VCaP (cell line): ENCODE measurements around the gene ADGRB2.

Source experiments
- H3K27ac ChIP-seq: fragments of 450-650 bp; 2 replicates; pipeline ENCODE4 v1.5.1; 2017
- TF ChIP-seq, protein P1 (sequence below): fragments of 450-650 bp; conservative IDR thresholded peaks from 2 replicates; pipeline ENCODE4 v1.5.1; 2017; ENCODE audit warnings: mild to moderate bottlenecking, moderate library complexity

ADGRB2 gene

DNA sequence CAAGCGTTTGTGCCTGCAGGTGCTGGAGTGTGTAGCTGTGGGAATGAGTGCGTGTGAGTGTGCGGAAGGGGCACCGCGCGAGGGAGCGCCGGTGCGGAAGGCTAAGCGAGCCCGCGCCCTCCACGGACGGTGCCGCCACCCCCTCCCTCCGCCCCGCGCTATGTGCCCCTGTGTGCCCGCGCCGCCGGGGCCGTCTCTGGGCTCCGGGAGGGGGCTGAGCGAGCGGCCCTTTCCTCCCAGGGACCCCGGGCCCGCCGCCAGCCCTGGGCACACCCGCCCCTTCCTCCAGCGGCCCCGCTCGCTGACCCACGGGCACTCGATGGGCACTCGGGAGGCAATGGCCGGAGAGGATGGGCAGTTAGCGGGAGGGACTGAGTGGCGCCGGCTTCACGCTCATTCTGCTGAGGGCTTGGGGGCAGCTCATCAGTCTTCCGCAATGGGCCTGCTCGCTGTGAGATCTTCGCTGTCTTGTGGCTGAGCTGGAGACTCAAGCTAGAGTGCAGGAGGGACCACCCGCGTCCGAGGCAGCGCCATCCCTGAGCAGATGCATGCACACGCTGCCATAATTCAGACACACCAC, 8.6 kb upstream of the ADGRB2 start:
- TF ChIP-seq, protein P1, sequence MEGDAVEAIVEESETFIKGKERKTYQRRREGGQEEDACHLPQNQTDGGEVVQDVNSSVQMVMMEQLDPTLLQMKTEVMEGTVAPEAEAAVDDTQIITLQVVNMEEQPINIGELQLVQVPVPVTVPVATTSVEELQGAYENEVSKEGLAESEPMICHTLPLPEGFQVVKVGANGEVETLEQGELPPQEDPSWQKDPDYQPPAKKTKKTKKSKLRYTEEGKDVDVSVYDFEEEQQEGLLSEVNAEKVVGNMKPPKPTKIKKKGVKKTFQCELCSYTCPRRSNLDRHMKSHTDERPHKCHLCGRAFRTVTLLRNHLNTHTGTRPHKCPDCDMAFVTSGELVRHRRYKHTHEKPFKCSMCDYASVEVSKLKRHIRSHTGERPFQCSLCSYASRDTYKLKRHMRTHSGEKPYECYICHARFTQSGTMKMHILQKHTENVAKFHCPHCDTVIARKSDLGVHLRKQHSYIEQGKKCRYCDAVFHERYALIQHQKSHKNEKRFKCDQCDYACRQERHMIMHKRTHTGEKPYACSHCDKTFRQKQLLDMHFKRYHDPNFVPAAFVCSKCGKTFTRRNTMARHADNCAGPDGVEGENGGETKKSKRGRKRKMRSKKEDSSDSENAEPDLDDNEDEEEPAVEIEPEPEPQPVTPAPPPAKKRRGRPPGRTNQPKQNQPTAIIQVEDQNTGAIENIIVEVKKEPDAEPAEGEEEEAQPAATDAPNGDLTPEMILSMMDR = no peak
- no peak overlapping the region for H3K27ac ChIP-seq

DNA sequence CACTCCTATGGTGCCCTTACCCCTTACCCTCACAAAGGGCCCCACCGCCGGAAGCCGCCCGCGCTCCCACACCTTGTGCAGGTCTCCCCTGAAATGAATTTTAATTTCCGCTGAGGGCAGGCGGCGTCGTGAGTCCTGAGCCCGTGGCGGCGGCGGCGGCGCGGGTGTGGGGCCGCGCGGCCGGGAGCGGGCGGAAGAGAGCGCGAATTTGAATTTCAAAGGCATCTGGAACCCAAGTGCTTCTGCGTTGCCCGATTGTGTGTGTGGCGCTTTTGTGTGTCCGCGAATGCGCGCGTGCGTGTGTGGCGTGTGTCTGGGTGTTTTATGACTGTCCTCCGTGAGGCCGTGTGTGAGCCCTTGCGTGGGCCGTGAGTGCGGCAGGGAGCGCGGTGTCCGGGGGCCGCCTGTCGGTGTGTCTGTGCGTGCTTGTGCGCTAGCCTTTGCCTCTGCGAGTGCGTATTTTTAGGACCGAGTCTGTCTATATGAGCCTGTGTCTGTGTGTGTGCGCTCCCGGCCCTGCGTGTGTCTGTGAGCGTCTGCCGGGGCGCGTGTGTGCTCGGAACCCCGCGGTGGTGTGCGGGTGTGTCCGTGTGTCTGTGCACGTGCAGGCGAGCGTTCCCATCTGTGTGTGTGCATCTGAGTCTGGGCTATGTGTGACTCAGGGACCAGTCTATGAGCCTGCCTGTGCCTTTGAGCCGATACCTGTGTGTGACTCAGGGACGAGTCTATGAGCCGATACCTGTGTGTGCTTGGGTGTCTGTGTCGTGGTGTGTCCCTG, 7.9 kb upstream of the ADGRB2 start:
- TF ChIP-seq, protein P1 = no peak
- H3K27ac ChIP-seq = no peak overlapping the region

DNA sequence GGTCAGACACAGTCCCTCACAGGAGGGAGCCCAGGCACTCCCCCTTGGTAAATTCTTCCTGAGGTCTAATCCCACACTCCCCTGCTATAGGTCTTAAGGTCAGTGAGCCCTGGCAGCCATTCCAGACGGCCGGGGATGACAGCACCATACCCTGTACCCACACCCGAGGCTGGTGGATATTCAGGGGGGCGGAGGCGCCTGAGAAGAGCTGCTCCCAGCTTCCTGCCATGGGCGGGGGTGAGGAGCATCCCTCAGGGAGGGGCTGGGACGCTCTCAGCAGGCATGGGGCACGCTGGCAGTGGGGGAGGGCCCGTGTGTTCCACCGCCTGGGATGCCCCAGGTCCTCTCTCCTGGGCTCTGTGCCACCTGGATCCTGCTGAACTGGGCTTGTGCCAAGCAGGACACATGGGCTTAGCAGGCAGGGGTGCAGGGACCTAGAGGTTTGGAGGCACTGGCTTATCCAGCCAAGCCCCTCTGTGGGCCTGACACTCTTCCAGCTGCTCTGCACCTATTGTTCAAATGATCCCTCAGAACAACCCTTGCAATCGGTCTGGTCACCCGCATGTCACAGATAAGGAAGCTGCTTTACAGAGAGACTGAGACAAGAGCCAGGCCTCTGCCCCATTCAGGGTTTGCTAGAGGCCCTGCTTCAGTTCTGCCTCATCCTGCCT, 5.7 kb upstream of the ADGRB2 start:
- peak overlapping the region; percentile 80 for H3K27ac ChIP-seq
- TF ChIP-seq, protein P1 = no peak

DNA sequence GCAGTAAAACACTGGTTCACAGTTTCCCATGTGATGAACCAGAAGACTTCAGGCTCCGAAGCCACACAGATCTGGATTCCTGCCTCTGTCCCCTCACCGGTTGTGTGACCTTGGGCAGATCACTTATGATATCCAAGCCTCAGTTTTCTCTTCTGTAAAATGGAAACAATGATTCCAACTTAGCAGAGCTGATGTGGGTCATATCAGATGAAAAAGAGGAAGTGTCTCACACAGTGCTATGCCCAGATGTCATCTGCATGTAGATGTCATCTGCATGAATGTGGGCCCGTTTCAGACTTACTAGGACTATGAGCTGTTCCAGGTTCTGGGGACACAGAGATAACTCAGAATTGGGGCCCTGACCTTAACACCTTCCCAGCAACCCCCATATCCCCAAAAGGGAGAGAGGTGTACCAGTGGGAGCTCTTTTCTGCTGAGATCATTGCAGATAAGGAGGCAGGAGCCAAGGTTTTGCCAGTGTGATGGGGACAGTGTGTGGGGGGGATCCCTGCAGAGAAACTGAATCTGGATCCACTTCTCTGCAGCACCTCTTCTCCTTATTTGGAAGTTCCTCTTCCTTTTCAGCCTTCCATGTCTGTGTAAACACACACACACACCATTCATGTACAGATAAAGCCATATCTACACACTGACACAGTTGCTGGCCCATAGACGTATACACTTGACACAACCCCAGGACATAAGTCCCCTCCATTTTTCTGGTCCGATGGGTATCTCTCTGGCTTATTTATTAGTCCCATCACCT, 5.0 kb upstream of the ADGRB2 start:
- H3K27ac ChIP-seq = peak overlapping the region; percentile 80

DNA sequence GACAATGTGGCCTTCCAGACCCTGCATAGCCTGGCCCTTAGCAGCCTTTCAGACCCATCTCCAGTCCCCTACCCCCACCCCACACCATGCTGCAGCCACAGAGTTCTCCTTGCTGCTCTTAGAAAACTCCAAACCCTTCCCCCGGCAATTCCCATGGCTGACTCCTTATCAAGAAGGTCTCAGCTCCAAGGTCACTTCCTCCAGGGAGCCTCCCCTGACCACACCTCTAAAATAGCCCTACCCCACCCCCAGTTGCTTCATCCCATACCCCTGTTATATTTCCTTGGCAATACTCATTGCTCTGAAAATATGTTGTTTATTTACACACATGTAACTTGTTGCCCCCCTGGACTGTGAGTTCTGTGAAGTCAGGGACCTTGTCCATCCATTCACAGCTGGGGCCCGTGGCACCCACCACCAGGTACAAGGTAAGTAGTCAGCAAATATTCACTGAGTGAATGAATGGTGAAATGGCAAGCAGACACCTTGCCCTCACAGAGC, 4.3 kb upstream of the ADGRB2 start:
- TF ChIP-seq, protein P1 = no peak
- H3K27ac ChIP-seq = peak overlapping the region; percentile 80

More for the DNA sequence above, 5.0 kb upstream of the ADGRB2 start:
- TF ChIP-seq, protein P1 = no peak

DNA sequence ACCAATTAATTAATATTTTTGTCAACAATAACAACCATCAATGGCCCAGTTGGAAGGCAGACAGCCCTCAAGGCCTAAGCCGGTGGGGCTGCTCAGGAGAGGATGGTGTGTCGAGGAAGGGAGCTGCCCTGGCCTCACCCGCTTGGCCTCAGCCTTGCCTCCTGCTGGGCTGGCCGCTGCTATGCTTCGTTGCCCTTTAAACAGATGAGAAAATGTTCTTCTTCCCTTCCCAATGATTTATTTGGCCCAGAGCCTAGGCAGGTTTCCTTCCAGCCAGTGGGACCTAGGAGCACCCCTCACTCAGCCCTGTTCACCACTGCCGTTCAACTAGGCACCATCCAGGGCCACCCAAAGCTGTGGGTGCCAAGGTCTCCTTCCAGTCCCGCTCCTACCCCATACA, 3.1 kb upstream of the ADGRB2 start:
- TF ChIP-seq, protein P1 = 0 out of 2 replicates have a peak, but pooled peaks have one; percentile 7

More for the DNA sequence above, 3.1 kb upstream of the ADGRB2 start:
- H3K27ac ChIP-seq = peak overlapping the region; percentile 60
